ENCODE data around the gene FUZ.

GRCh38 chr19:49758292-49758691 lies 54.8 kb downstream of the FUZ start:
- no peak for TF ChIP-seq CTCF (IDR thresholded peaks at IDR 0.05 in 2 of 3, conservative IDR thresholded peaks at IDR 0.05 in 1 of 3; ENCODE audit: borderline replicate concordance in 1 of 3, insufficient read depth in 1 of 3, low read depth in 2 of 3, low read length in 2 of 3)
- no peak for TF ChIP-seq EZH2phosphoT487 (IDR thresholded peaks at IDR 0.05; ENCODE audit: borderline replicate concordance)
- no peak for TF ChIP-seq EZH2 (IDR thresholded peaks at IDR 0.05)
- TF ChIP-seq POLR2A (IDR thresholded peaks at IDR 0.05; ENCODE audit: borderline replicate concordance, extremely low read depth, insufficient read depth, insufficient read length), result no peak
- TF ChIP-seq ZBTB33 (IDR thresholded peaks at IDR 0.05; ENCODE audit: extremely low read depth, insufficient replicate concordance, low read length), result no peak
- TF ChIP-seq POLR2AphosphoS5 (IDR thresholded peaks at IDR 0.05; ENCODE audit: low read depth, low read length), result no peak
- TF ChIP-seq REST (IDR thresholded peaks at IDR 0.05; ENCODE audit: low read depth), result no peak
- no peak for TF ChIP-seq SRF (IDR thresholded peaks at IDR 0.05; ENCODE audit: low read depth)

Measured in HCT116 (cell line).